GM21390 (cell line): ENCODE results near the gene NRCAM.

ENCODE experiments used
- ATAC-seq: cut with Tn5 transposase; IDR thresholded peaks from one replicate; pipeline ENCODE4 v1.9.1; 2021; ENCODE audit not compliant: unreplicated experiment

Gene NRCAM

GRCh38 chr7:108313086-108313485 lies 143.2 kb downstream of the NRCAM start:
- ATAC-seq, result no peak

GRCh38 chr7:108311446-108312168 lies 144.6 kb downstream of the NRCAM start:
- ATAC-seq, result peak; percentile 75

GRCh38 chr7:108310351-108310750 lies 145.9 kb downstream of the NRCAM start:
- no peak for ATAC-seq

- ATAC-seq, result peak; percentile 31
Observed at GRCh38 chr7:108308903-108309302, 147.3 kb downstream of the NRCAM start.

- ATAC-seq, result no peak
Observed at GRCh38 chr7:108308276-108308675, 148.0 kb downstream of the NRCAM start.

GRCh38 chr7:108307595-108307994 lies 148.6 kb downstream of the NRCAM start:
- ATAC-seq, result no peak

- ATAC-seq, result no peak
Observed at GRCh38 chr7:108307194-108307593, 149.0 kb downstream of the NRCAM start.

GRCh38 chr7:108303332-108303731 lies 152.9 kb downstream of the NRCAM start:
- ATAC-seq, result no peak

GRCh38 chr7:108301387-108301786 lies 154.8 kb downstream of the NRCAM start:
- ATAC-seq, result no peak

GRCh38 chr7:108299251-108299973 lies 156.8 kb downstream of the NRCAM start:
- no peak for ATAC-seq

GRCh38 chr7:108296911-108297310 lies 159.3 kb downstream of the NRCAM start:
- ATAC-seq, result no peak

GRCh38 chr7:108294595-108294994 lies 161.6 kb downstream of the NRCAM start:
- ATAC-seq, result peak; percentile 97

- ATAC-seq, result no peak
Observed at GRCh38 chr7:108293149-108293612, 163.1 kb downstream of the NRCAM start.

GRCh38 chr7:108292541-108292940 lies 163.7 kb downstream of the NRCAM start:
- ATAC-seq, result no peak

- ATAC-seq, result no peak
Observed at GRCh38 chr7:108291791-108292440, 164.3 kb downstream of the NRCAM start.

- no peak for ATAC-seq
Observed at GRCh38 chr7:108291152-108291508, 165.1 kb downstream of the NRCAM start.

- ATAC-seq, result no peak
Observed at GRCh38 chr7:108290459-108291151, 165.6 kb downstream of the NRCAM start.

- ATAC-seq, result no peak
Observed at GRCh38 chr7:108289852-108290251, 166.4 kb downstream of the NRCAM start.

- ATAC-seq, result no peak
Observed at GRCh38 chr7:108287857-108288256, 168.4 kb downstream of the NRCAM start.

GRCh38 chr7:108286290-108286904 lies 169.8 kb downstream of the NRCAM start:
- ATAC-seq, result no peak

- no peak for ATAC-seq
Observed at GRCh38 chr7:108285778-108286177, 170.5 kb downstream of the NRCAM start.
